Panc1 (cell line): ENCODE measurements around the gene EEA1.

ENCODE experiments used
- POLR2AphosphoS5 ChIP-seq: IDR thresholded peaks from 2 replicates; pipeline ENCODE4 v1.6.1; 2012; ENCODE audit warnings: mild to moderate bottlenecking, low read depth, low read length, moderate library complexity
- SIN3A ChIP-seq: IDR thresholded peaks from 2 replicates; pipeline ENCODE4 v1.6.1; 2012; ENCODE audit warnings: low read depth, mild to moderate bottlenecking, low read length, moderate library complexity, borderline replicate concordance; ENCODE audit not compliant: insufficient read depth
- TCF7L2 ChIP-seq: IDR thresholded peaks from 2 replicates; pipeline ENCODE4 v1.6.1; 2011; ENCODE audit warnings: mild to moderate bottlenecking, low read depth, low read length, inconsistent platforms
- TF ChIP-seq, protein P1 (sequence below): fragments of 450-650 bp; IDR thresholded peaks from 2 replicates; pipeline ENCODE4 v1.5.1; 2017; ENCODE audit warnings: mild to moderate bottlenecking
- TF ChIP-seq, protein P2 (sequence below), 2 experiments: IDR thresholded peaks; 2 replicates each; pipeline ENCODE4 v1.6.1; 2011 to 2012; ENCODE audit warnings: low read depth in 2 of 2, control low read depth in 1 of 2, low read length in 1 of 2, mild to moderate bottlenecking in 1 of 2, moderate library complexity in 1 of 2; ENCODE audit not compliant: insufficient read depth in 1 of 2

DNA sequence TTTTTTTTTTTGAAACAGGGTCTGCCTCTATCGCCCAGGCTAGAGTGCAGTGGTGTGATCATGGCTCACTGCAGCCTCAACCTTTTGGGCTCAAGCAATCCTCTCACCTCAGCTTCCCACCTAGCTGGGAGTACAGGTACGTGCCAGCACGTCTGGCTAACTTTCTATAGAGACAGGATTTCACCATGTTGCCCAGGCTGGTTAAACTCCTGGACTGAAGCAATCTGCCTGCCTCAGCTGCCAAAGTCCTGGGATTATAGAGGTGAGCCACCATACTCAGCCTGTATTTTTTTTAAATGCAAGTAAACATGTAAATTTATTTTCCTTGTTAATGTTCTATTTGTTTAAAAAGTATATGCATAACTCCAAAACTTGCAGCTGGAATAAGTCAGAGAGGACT lies 80.4 kb downstream of the EEA1 start:
- TF ChIP-seq SIN3A (no peak), POLR2AphosphoS5 (no peak), TCF7L2 (no peak)
- TF ChIP-seq, protein P1, sequence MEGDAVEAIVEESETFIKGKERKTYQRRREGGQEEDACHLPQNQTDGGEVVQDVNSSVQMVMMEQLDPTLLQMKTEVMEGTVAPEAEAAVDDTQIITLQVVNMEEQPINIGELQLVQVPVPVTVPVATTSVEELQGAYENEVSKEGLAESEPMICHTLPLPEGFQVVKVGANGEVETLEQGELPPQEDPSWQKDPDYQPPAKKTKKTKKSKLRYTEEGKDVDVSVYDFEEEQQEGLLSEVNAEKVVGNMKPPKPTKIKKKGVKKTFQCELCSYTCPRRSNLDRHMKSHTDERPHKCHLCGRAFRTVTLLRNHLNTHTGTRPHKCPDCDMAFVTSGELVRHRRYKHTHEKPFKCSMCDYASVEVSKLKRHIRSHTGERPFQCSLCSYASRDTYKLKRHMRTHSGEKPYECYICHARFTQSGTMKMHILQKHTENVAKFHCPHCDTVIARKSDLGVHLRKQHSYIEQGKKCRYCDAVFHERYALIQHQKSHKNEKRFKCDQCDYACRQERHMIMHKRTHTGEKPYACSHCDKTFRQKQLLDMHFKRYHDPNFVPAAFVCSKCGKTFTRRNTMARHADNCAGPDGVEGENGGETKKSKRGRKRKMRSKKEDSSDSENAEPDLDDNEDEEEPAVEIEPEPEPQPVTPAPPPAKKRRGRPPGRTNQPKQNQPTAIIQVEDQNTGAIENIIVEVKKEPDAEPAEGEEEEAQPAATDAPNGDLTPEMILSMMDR, result no peak
- TF ChIP-seq, protein P2, sequence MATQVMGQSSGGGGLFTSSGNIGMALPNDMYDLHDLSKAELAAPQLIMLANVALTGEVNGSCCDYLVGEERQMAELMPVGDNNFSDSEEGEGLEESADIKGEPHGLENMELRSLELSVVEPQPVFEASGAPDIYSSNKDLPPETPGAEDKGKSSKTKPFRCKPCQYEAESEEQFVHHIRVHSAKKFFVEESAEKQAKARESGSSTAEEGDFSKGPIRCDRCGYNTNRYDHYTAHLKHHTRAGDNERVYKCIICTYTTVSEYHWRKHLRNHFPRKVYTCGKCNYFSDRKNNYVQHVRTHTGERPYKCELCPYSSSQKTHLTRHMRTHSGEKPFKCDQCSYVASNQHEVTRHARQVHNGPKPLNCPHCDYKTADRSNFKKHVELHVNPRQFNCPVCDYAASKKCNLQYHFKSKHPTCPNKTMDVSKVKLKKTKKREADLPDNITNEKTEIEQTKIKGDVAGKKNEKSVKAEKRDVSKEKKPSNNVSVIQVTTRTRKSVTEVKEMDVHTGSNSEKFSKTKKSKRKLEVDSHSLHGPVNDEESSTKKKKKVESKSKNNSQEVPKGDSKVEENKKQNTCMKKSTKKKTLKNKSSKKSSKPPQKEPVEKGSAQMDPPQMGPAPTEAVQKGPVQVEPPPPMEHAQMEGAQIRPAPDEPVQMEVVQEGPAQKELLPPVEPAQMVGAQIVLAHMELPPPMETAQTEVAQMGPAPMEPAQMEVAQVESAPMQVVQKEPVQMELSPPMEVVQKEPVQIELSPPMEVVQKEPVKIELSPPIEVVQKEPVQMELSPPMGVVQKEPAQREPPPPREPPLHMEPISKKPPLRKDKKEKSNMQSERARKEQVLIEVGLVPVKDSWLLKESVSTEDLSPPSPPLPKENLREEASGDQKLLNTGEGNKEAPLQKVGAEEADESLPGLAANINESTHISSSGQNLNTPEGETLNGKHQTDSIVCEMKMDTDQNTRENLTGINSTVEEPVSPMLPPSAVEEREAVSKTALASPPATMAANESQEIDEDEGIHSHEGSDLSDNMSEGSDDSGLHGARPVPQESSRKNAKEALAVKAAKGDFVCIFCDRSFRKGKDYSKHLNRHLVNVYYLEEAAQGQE (IDR thresholded peaks at IDR 0.05; ENCODE audit: insufficient read depth in 1 of 2, low read depth in 2 of 2, low read length in 1 of 2), result no peak
